Adrenal gland (tissue), 12 donors: ENCODE data around the gene KIDINS220. TPM values are rescaled to one million over a fixed set of nuclear protein-coding genes. Genes with fewer than 3 reads are reported as not detected.
"Not testable (repeated sequence)": the region's sequence is repeated elsewhere in the genome, so short reads cannot be mapped to it uniquely, and the experiment has no call there.

Experiments
- DNase-seq, 7 donors: peaks; one replicate each; pipeline ENCODE4 v3.0.0-alpha.2; 2019 to 2020
- H3K27ac ChIP-seq, 5 donors: fragments of 200-600 bp; sonication (generic) in 4 of 5; 1 replicate in 3 of 5; 2 replicates in 2 of 5; pipeline versions ENCODE4 v1.5.1 to v1.8.0; 2016 to 2020; ENCODE audit warnings: mild to moderate bottlenecking in 1 of 5
- H3K27me3 ChIP-seq: fragments of 200-600 bp; 2 replicates; pipeline ENCODE4 v1.8.0; 2021
- H3K36me3 ChIP-seq, 2 donors: fragments of 200-600 bp; replicated peaks in 1 of 2; 1 replicate in 1 of 2; 2 replicates in 1 of 2; pipeline versions ENCODE4 v1.5.1 to v1.8.0; 2018 to 2022
- H3K4me1 ChIP-seq, 2 donors: fragments of 200-600 bp; replicated peaks in 1 of 2; 1 replicate in 1 of 2; 2 replicates in 1 of 2; pipeline versions ENCODE4 v1.5.1 to v1.8.0; 2018 to 2021
- H3K4me3 ChIP-seq, 4 donors: fragments of 200-600 bp; sonication (generic) in 3 of 4; one replicate each; pipeline ENCODE4 v1.5.1; 2016 to 2018
- H3K9me3 ChIP-seq, 3 donors: fragments of 200-600 bp; sonication (generic) in 1 of 3; replicated peaks in 1 of 3; 1 replicate in 2 of 3; 2 replicates in 1 of 3; pipeline versions ENCODE4 v1.5.1 to v1.8.0; 2016 to 2021
- CTCF ChIP-seq, 6 experiments: fragments of 450-650 bp in 4 of 6; fragments of 200-600 bp in 2 of 6; sonication (generic) in 1 of 6; IDR thresholded peaks; 1 replicate in 5 of 6; 2 replicates in 1 of 6; pipeline versions ENCODE4 v1.5.1 to v1.8.0; 2016 to 2021; ENCODE audit warnings: antibody characterized with exemption in 6 of 6, mild to moderate bottlenecking in 2 of 6, moderate library complexity in 1 of 6
- POLR2A ChIP-seq, 2 donors: fragments of 450-650 bp; IDR thresholded peaks; one replicate each; pipeline ENCODE4 v1.6.1; 2017; ENCODE audit warnings: antibody characterized with exemption in 2 of 2, mild to moderate bottlenecking in 2 of 2, moderate library complexity in 1 of 2
- WGBS, 4 donors: extraction: QIAGEN DNeasy Blood & Tissue Kit in 2 of 4; methylation state at CpG; one replicate each; pipeline versions ENCODE4 v1.1.5 to v1.1.7; 2013 to 2017; 5-methylcytosine and 5-hydroxymethylcytosine counted together
- intact Hi-C, 2 donors: fragments of 100-400 bp; cut with DNase I; formaldehyde crosslinking; loops; one replicate each; pipeline versions ENCODE4 v1.14.1 to v1.15.0; 2022 to 2023
- polyA plus RNA-seq, 3 donors: library from polyadenylated mRNA; stranded (reverse); fragments of 200-250 nt in 2 of 3; fragments of 350-450 nt in 1 of 3; fragmentation: Illumina TruSeq in 1 of 3; extraction: RNeasy Lipid Tissue Mini Kit (QIAGEN cat#74804) in 1 of 3; gene quantifications; one replicate each; pipeline ENCODE4 v1.2.3, GENCODE V29; 2013 to 2014
- total RNA-seq, 9 donors: library from RNA; depleted of rRNA in 4 of 9; stranded (reverse); fragments of >200 nt in 4 of 9; fragments of 120-200 nt in 1 of 9; fragmentation: NEBNext Ultra II Directional in 1 of 9; extraction: Animal tissue kit (Norgen Biotek cat#: 25700) in 1 of 9; gene quantifications; one replicate each; pipeline versions ENCODE4 v1.1.0 to v1.2.4, GENCODE V29; 2013 to 2023
- donor health status: healthy with polysubstance abuse.
- donor health status: Bipolar disorder and iron deficiency.
- donor health status: DM: yes; HTN: yes; CAD: no.
- donor health status: DM: no; HTN: no; CAD: no.
- donor health status: DM: no; HTN: no; CAD: no.
- donor health status: DM: yes; HTN: yes; CAD: no.

The KIDINS220 gene
- total and polyA plus RNA-seq, 12 donors: 17.1 to 162 (median 58.3) TPM

- no peaks in the 10 kb centered on the region for H3K9me3 ChIP-seq
- H3K27ac ChIP-seq: no peak overlapping the region
- H3K27me3 ChIP-seq: no peaks in the 10 kb centered on the region
- peaks cover 0 to 10% of the 10 kb centered on the region in 2 donors for H3K4me1 ChIP-seq
- no peak overlapping the region for H3K4me3 ChIP-seq
- no peak for DNase-seq
- peaks cover 0 to 21% of the 10 kb centered on the region in 2 donors for H3K36me3 ChIP-seq
- intact Hi-C loops: no loop called here
- WGBS, 4 donors: 73 to 83% (median 78%) methylated on average over 2 of the region's 2 CpGs
- TF ChIP-seq CTCF (IDR thresholded peaks at IDR 0.05): no peak
These were observed 99.7 kb downstream of the KIDINS220 start for GRCh38 chr2:8737571-8738175.

GRCh38 chr2:8732601-8733000, 104.8 kb downstream of the KIDINS220 start:
- WGBS, 4 donors: 94 to 99% (median 98%) methylated on average over 10 of the region's 10 CpGs
- peaks cover 0 to 56% of the 10 kb centered on the region in 2 donors for H3K36me3 ChIP-seq

GRCh38 chr2:8729939-8730338, 107.5 kb downstream of the KIDINS220 start:
- H3K4me1 ChIP-seq: peaks cover 0 to 8% of the 10 kb centered on the region in 2 donors
- H3K27me3 ChIP-seq: no peaks in the 10 kb centered on the region
- H3K9me3 ChIP-seq: no peaks in the 10 kb centered on the region
- no peak overlapping the region for H3K4me3 ChIP-seq
- TF ChIP-seq CTCF (IDR thresholded peaks at IDR 0.05) (no peak), POLR2A (IDR thresholded peaks at IDR 0.05) (no peak)
- intact Hi-C loops: no loop called here
- peaks cover 0 to 62% of the 10 kb centered on the region in 2 donors for H3K36me3 ChIP-seq
- 55 to 71% (median 61%) methylated on average over 9 of the region's 9 CpGs for WGBS, 4 donors
- peak; percentile 57 to 84 (median 78) for DNase-seq
- H3K27ac ChIP-seq: peak overlapping the region in 1 of 5 donors; percentile 23

More at GRCh38 chr2:8732601-8733000, 104.8 kb downstream of the KIDINS220 start:
- intact Hi-C loops: no loop called here
- no peak for DNase-seq
- Histone ChIP-seq H3K4me3 (no peak overlapping the region), H3K4me1 (peaks cover 0 to 13% of the 10 kb centered on the region in 2 donors), H3K27ac (no peak overlapping the region), H3K9me3 (no peaks in the 10 kb centered on the region), H3K27me3 (no peaks in the 10 kb centered on the region)
- no peak for TF ChIP-seq POLR2A (IDR thresholded peaks at IDR 0.05)
- no peak for TF ChIP-seq CTCF (IDR thresholded peaks at IDR 0.05)

- DNase-seq, intact Hi-C loops, H3K27me3 ChIP-seq, H3K9me3 ChIP-seq, H3K4me3 ChIP-seq, H3K27ac ChIP-seq, H3K4me1 ChIP-seq: not testable (repeated sequence)
- H3K36me3 ChIP-seq: peaks cover 0 to 55% of the 10 kb centered on the region in 2 donors
- WGBS, 4 donors: 92 to 97% (median 93%) methylated on average over 5 of the region's 5 CpGs
These were observed 108.3 kb downstream of the KIDINS220 start for GRCh38 chr2:8729101-8729500.
